GM12892 (cell line): ENCODE data around the gene IL21R.

Source experiments
- POLR2A ChIP-seq: IDR thresholded peaks from 2 replicates; pipeline ENCODE4 v1.6.1; 2011; ENCODE audit warnings: low read depth, low read length, control low read depth
- POLR2AphosphoS5 ChIP-seq: IDR thresholded peaks from 2 replicates; pipeline ENCODE4 v1.6.1; 2011; ENCODE audit warnings: low read depth, low read length, control low read depth

GRCh38 chr16:27464626-27465482 is 62.9 kb downstream of the IL21R start:
- TF ChIP-seq POLR2AphosphoS5: no peak
- TF ChIP-seq POLR2A: no peak
